Vagina (tissue), 2 donors: ENCODE results near the gene KCNA2.

Experiments used
- CTCF ChIP-seq, 3 experiments: fragments of 450-650 bp in 2 of 3; fragments of 200-600 bp in 1 of 3; sonication (generic) in 1 of 3; IDR thresholded peaks; one replicate each; pipeline ENCODE4 v1.5.1; 2017 to 2019; ENCODE audit warnings: antibody characterized with exemption in 3 of 3, mild to moderate bottlenecking in 2 of 3, moderate library complexity in 2 of 3
- POLR2A ChIP-seq, 2 donors: fragments of 450-650 bp; IDR thresholded peaks; one replicate each; pipeline ENCODE4 v1.6.1; 2017; ENCODE audit warnings: antibody characterized with exemption in 2 of 2, mild to moderate bottlenecking in 2 of 2, moderate library complexity in 2 of 2

- TF ChIP-seq CTCF (IDR thresholded peaks at IDR 0.05) (no peak), POLR2A (IDR thresholded peaks at IDR 0.05) (no peak)
Observed at GRCh38 chr1:110610696-110611286, 4.6 kb upstream of the KCNA2 start.
